ENCODE data around the gene BICC1.

DNA sequence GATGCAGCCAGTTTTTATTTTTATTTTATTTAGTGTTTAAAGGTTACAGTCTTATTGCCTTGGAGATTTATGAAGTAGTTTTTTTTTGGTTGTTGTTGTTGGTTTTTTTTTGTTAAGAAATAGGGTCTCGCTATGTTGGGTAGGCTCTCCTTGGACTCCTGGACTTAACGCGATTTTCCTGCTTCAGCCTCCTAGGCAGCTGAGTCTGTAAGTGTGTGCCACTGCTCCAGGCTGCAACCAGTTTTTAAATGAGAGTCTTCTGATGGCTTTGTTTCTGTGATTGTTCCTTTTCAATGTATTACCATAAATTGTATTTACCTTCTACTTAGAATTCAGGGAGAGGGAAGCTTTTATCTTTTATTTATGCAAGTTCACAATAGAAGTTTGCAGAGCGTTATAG lies 62.8 kb downstream of the BICC1 start:
- TF ChIP-seq POLR2AphosphoS5 (IDR thresholded peaks at IDR 0.05; ENCODE audit: low read depth) (no peak), GABPA (IDR thresholded peaks at IDR 0.05; ENCODE audit: low read depth) (no peak)
- TF ChIP-seq, protein P1, sequence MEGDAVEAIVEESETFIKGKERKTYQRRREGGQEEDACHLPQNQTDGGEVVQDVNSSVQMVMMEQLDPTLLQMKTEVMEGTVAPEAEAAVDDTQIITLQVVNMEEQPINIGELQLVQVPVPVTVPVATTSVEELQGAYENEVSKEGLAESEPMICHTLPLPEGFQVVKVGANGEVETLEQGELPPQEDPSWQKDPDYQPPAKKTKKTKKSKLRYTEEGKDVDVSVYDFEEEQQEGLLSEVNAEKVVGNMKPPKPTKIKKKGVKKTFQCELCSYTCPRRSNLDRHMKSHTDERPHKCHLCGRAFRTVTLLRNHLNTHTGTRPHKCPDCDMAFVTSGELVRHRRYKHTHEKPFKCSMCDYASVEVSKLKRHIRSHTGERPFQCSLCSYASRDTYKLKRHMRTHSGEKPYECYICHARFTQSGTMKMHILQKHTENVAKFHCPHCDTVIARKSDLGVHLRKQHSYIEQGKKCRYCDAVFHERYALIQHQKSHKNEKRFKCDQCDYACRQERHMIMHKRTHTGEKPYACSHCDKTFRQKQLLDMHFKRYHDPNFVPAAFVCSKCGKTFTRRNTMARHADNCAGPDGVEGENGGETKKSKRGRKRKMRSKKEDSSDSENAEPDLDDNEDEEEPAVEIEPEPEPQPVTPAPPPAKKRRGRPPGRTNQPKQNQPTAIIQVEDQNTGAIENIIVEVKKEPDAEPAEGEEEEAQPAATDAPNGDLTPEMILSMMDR (IDR thresholded peaks at IDR 0.05; ENCODE audit: insufficient read depth, low read length), result no peak
- TF ChIP-seq, protein P2, sequence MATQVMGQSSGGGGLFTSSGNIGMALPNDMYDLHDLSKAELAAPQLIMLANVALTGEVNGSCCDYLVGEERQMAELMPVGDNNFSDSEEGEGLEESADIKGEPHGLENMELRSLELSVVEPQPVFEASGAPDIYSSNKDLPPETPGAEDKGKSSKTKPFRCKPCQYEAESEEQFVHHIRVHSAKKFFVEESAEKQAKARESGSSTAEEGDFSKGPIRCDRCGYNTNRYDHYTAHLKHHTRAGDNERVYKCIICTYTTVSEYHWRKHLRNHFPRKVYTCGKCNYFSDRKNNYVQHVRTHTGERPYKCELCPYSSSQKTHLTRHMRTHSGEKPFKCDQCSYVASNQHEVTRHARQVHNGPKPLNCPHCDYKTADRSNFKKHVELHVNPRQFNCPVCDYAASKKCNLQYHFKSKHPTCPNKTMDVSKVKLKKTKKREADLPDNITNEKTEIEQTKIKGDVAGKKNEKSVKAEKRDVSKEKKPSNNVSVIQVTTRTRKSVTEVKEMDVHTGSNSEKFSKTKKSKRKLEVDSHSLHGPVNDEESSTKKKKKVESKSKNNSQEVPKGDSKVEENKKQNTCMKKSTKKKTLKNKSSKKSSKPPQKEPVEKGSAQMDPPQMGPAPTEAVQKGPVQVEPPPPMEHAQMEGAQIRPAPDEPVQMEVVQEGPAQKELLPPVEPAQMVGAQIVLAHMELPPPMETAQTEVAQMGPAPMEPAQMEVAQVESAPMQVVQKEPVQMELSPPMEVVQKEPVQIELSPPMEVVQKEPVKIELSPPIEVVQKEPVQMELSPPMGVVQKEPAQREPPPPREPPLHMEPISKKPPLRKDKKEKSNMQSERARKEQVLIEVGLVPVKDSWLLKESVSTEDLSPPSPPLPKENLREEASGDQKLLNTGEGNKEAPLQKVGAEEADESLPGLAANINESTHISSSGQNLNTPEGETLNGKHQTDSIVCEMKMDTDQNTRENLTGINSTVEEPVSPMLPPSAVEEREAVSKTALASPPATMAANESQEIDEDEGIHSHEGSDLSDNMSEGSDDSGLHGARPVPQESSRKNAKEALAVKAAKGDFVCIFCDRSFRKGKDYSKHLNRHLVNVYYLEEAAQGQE (IDR thresholded peaks at IDR 0.05; ENCODE audit: insufficient replicate concordance, low read depth), result no peak

Data from HL-60 (cell line).